Progenitor cell of endocrine pancreas (in vitro differentiated cells): Measurements from ENCODE around the gene RBM5. TPM values are rescaled to one million over a fixed set of nuclear protein-coding genes. Genes with fewer than 3 reads are reported as not detected.

Source experiments
- DNase-seq: peaks from one replicate; pipeline ENCODE4 v3.0.0; 2021; ENCODE audit warnings: low spot score; ENCODE audit not compliant: unreplicated experiment
- H3K27ac Mint-ChIP-seq: 2 replicates; pipeline ENCODE4 v1.8.0; 2021; ENCODE audit warnings: mild to moderate bottlenecking, moderate library complexity, mixed read lengths
- H3K27me3 Mint-ChIP-seq: 2 replicates; pipeline ENCODE4 v1.8.0; 2021; ENCODE audit warnings: mixed read lengths
- H3K36me3 Mint-ChIP-seq: 2 replicates; pipeline ENCODE4 v1.8.0; 2022; ENCODE audit warnings: mixed read lengths; ENCODE audit not compliant: insufficient read depth
- H3K4me1 Mint-ChIP-seq: 2 replicates; pipeline ENCODE4 v1.8.0; 2021; ENCODE audit warnings: low read depth, mixed read lengths
- H3K4me3 Mint-ChIP-seq: 2 replicates; pipeline ENCODE4 v1.8.0; 2021; ENCODE audit warnings: low read depth, mild to moderate bottlenecking, moderate library complexity, mixed read lengths
- H3K9me3 Mint-ChIP-seq: 2 replicates; pipeline ENCODE4 v1.8.0; 2021; ENCODE audit warnings: low read depth, mixed read lengths
- total RNA-seq: library from RNA; stranded (reverse); gene quantifications from 2 replicates; pipeline ENCODE4 v1.2.1, GENCODE V29; 2021
- TF ChIP-seq, protein P1 (sequence below): fragments of 200-600 bp; sonication (generic); IDR thresholded peaks from one replicate; pipeline ENCODE4 v1.5.0; 2021; ENCODE audit warnings: antibody characterized with exemption, mild to moderate bottlenecking; ENCODE audit not compliant: unreplicated experiment

Gene RBM5
- total RNA-seq, 1 donor from 2014 or later, result 322 TPM

- no peaks in the 10 kb centered on the region for H3K9me3 Mint-ChIP-seq
- no peak overlapping the region for H3K4me3 Mint-ChIP-seq
- TF ChIP-seq, protein P1, sequence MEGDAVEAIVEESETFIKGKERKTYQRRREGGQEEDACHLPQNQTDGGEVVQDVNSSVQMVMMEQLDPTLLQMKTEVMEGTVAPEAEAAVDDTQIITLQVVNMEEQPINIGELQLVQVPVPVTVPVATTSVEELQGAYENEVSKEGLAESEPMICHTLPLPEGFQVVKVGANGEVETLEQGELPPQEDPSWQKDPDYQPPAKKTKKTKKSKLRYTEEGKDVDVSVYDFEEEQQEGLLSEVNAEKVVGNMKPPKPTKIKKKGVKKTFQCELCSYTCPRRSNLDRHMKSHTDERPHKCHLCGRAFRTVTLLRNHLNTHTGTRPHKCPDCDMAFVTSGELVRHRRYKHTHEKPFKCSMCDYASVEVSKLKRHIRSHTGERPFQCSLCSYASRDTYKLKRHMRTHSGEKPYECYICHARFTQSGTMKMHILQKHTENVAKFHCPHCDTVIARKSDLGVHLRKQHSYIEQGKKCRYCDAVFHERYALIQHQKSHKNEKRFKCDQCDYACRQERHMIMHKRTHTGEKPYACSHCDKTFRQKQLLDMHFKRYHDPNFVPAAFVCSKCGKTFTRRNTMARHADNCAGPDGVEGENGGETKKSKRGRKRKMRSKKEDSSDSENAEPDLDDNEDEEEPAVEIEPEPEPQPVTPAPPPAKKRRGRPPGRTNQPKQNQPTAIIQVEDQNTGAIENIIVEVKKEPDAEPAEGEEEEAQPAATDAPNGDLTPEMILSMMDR, result no peak
- H3K27me3 Mint-ChIP-seq, result peaks cover 10% of the 10 kb centered on the region
- H3K27ac Mint-ChIP-seq, result no peak overlapping the region
- H3K4me1 Mint-ChIP-seq, result peaks cover 15% of the 10 kb centered on the region
- no peak for DNase-seq
- H3K36me3 Mint-ChIP-seq, result no peaks in the 10 kb centered on the region
Measured at GRCh38 chr3:50139308-50139707, 50.6 kb downstream of the RBM5 start.

DNA sequence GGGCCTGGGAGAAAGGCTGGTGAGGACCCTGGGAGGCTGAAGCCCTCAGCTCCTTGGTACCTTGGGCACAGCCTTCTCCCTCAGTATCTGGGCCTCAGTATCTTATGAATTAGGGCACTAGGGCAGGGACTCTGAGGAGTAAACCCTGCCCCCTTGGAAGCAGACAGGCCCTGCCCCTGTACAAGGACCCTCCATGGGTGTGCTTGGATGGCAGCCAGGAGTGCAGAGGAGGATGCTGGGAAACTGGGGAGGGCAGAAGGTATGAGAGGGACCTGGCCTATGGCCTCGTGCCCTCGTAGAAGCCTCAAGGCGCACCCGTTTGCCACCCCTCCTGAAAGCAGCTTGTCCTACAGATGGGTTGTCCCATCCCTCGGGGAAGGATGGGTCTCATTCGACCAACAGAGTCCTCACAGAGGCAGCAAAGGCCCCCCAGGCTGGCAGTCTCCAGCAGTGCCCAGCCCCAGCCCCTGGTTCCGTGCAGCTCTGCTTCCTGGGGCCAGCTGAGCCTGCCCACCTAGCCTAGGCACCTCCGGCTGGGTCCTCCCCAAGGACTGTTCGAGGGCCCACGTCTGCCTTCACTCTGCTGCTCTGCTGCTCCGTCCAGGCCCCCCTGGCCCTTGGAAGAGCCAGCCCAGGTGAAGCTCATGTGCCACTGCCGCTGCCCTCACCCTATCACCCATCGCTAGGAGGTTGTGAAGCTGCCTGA lies 51.2 kb downstream of the RBM5 start:
- Mint-ChIP-seq H3K36me3 (no peaks in the 10 kb centered on the region), H3K4me3 (no peak overlapping the region), H3K27me3 (peaks cover 10% of the 10 kb centered on the region)

GRCh38 chr3:50140990-50141389 lies 52.3 kb downstream of the RBM5 start:
- no peak overlapping the region for H3K27ac Mint-ChIP-seq
- H3K4me3 Mint-ChIP-seq, result no peak overlapping the region
- peaks cover 15% of the 10 kb centered on the region for H3K4me1 Mint-ChIP-seq
- TF ChIP-seq, protein P1, result no peak
- H3K36me3 Mint-ChIP-seq, result no peaks in the 10 kb centered on the region
- H3K9me3 Mint-ChIP-seq, result no peaks in the 10 kb centered on the region
- H3K27me3 Mint-ChIP-seq, result peaks cover 10% of the 10 kb centered on the region
- no peak for DNase-seq

More for the DNA sequence above, 51.2 kb downstream of the RBM5 start:
- no peak for DNase-seq
- H3K27ac Mint-ChIP-seq, result no peak overlapping the region
- peaks cover 15% of the 10 kb centered on the region for H3K4me1 Mint-ChIP-seq
- H3K9me3 Mint-ChIP-seq, result no peaks in the 10 kb centered on the region
- TF ChIP-seq, protein P1, result no peak

- H3K27me3 Mint-ChIP-seq, result peaks cover 16% of the 10 kb centered on the region
- no peaks in the 10 kb centered on the region for H3K9me3 Mint-ChIP-seq
- peaks cover 9% of the 10 kb centered on the region for H3K4me1 Mint-ChIP-seq
- no peak overlapping the region for H3K4me3 Mint-ChIP-seq
- H3K36me3 Mint-ChIP-seq, result no peaks in the 10 kb centered on the region
- DNase-seq, result no peak
- TF ChIP-seq, protein P1, result no peak
- H3K27ac Mint-ChIP-seq, result no peak overlapping the region
Measured at GRCh38 chr3:50146316-50146901, 57.7 kb downstream of the RBM5 start.

DNA sequence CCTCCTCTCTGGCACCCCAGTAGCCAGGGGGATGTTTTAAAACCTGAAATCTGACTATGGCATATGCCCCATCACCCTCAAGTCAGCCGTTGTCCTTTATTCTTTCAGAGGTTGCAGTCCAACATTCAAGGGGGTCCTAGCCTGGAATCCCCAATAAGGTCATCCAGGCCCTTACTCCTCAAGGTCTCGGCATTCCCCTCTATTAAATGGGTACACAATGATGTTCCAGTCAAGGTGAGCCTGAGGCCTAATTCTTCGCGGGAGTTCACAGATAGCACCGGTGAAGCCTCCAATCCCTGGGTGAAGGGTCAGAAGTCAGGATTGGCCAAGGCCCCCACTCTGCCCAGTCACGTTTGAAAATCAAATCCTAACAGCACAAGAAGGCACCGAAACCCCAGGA lies 58.3 kb downstream of the RBM5 start:
- H3K4me1 Mint-ChIP-seq, result peaks cover 9% of the 10 kb centered on the region
- no peak overlapping the region for H3K27ac Mint-ChIP-seq
- H3K4me3 Mint-ChIP-seq, result no peak overlapping the region

More for the DNA sequence above, 58.3 kb downstream of the RBM5 start:
- DNase-seq, result no peak
- TF ChIP-seq, protein P1, result no peak
- Mint-ChIP-seq H3K9me3 (no peaks in the 10 kb centered on the region), H3K27me3 (peaks cover 19% of the 10 kb centered on the region), H3K36me3 (no peaks in the 10 kb centered on the region)
